Amygdala (tissue), 56 donors: ENCODE data around the gene SLC4A3.

Experiments used
- DNase-seq, 56 donors: peaks; one replicate each; lab custom pipeline; 2025; lab: John Stamatoyannopoulos, UW

The SLC4A3 gene

DNA sequence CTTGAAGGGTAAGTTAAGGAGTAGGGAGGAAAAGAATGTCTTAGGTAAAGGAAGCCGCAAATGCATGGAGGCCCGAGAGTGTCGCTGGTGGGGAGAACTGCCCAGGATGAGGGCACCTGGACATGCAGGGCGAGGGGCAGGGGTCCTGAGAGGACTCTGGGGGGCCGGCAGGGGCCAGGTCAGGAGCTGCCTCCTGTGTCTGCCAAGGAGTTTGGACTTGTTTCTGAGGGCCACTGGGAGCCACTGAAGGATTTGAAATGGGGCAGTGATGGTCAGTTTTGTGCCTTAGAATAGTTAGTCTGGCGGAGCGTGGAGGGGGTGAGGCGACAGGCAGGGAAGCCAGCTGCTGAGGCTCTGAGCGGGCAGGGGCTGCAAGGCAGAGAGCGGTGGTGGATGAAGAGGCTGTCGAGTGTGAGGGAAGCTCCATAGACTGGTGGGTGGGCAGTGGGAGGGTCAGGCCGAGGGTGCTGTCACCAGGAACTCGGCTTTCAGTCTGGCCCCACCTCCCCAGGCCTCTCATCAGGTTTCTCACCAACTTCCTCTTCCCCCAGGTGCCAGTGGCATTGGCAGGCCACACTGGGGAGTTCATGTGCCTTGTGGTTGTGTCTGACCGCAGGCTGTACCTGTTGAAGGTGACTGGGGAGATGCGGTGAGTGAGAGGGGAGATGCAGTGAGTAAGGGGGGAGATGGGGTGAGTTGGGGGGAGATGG, 14.7 kb upstream of the SLC4A3 start:
- no peak for DNase-seq

DNA sequence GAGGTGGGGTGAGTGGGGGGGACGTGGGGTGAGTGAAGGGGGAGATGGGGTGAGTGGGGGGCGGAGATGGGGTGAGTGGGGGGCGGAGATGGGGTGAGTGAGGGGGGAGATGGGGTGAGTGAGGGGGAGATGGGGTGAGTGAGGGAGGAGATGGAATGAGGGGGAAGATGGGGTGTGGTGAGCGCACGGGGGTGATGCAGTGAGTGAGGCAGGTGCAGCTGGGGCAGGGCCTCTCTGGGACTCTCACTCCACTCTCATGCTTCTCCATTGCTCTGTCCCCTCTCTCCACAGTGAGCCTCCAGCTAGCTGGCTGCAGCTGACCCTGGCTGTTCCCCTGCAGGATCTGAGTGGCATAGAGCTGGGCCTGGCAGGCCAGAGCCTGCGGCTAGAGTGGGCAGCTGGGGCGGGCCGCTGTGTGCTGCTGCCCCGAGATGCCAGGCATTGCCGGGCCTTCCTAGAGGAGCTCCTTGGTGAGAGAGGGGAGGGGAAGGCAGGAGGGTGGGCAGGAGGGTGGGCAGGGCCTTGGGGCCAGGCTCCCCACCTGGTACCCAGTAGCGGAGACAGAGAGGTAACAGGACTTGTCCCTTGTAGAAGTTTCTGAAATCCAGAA, 13.9 kb upstream of the SLC4A3 start:
- DNase-seq = no peak

GRCh38 chr2:219614076-219614860, 13.2 kb upstream of the SLC4A3 start:
- no peak for DNase-seq

DNA sequence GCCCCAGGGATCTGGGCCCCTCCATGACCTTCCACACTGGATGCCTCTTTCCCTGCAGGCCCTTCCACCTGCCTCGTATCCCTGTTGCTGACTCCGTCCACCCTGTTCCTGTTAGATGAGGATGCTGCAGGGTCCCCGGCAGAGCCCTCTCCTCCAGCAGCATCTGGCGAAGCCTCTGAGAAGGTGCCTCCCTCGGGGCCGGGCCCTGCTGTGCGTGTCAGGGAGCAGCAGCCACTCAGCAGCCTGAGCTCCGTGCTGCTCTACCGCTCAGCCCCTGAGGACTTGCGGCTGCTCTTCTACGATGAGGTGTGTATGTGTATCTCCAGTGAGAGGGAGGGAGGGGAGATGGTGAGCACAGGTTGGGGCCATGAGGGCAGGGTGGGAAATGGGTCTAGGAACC, 12.4 kb upstream of the SLC4A3 start:
- no peak for DNase-seq

GRCh38 chr2:219615894-219616293, 11.5 kb upstream of the SLC4A3 start:
- no peak for DNase-seq

DNA sequence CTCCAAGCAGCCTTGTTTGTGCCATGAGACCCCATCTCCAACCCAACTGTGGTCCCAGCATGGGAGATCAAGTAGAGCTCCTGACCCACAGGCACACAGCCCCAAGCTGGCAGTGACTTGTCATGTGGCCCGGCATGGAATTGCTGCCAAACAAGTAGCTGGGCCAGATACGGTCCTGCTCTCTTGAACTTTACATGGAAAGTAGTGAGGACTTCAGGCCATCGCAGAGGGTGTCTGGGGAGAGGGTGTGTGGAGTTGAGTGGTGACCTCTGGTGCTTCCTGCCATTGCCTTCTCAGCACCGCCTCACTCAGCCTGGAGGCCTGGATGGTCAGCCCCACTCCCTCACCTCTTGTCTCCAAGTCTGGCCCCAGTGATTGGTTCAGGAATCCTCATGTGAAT, 10.9 kb upstream of the SLC4A3 start:
- DNase-seq = no peak

DNA sequence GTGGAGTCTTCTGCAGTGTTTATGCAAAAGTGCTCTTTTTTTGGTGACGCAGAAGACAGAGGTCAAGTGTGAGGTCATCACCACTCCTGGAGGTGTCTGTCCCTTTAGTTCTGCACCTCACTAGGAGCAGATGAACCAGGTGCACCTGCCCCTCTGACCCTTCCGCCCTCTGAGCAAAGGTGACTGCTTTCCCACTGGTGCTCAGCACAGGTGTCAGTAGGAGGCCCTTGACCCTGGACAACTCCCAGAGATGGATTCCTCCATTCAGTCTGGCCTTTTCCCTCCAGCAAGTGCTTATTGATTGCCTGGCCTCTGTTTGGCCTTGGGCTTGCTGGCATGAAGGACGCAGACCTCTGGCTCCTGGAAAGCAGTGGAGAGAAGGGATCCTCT, 8.7 kb upstream of the SLC4A3 start:
- no peak for DNase-seq

DNA sequence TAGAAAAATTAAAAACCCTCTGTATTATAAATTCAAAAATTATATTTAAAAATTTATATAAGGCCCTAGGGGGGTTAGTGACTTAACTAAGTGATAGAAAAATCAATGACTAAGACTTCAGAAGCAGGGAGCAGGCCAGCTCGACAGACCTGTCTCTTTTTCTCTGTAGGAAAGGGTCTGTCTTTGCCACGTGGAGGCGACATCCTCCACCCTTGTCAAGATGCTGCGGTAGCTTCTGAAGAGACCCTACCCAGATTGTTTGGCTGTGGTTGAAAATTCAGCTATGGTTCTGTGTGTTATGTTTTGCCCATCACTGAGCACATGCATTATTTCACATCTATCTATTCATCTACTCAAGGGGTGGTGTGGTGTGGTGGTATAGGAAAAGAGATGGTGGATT, 8.2 kb upstream of the SLC4A3 start:
- DNase-seq = no peak

GRCh38 chr2:219620546-219620945, 6.9 kb upstream of the SLC4A3 start:
- no peak for DNase-seq

DNA sequence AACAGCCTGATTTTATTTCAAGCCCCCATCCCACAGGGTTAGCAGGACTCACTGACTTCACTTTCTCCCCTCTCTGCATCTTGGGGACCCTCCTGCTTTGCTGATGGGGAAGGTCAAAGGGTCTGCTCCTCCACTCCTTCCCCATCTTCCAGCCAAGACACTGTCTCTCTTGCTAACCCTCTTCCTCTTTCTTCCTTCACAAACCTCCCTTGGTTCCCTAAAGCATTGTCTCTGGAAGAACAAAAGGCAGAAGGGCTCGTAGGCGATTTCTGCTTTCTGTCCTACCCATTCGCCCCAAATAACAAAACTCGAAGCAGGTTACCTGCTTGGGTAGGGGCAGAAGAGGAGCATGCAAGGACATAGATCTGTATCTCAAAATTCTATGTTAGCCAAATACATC, 5.5 kb upstream of the SLC4A3 start:
- no peak for DNase-seq

GRCh38 chr2:219622472-219622871, 5.0 kb upstream of the SLC4A3 start:
- no peak for DNase-seq

- DNase-seq = no peak
Observed at GRCh38 chr2:219624565-219624964, 2.9 kb upstream of the SLC4A3 start.

- DNase-seq = no peak
Observed at GRCh38 chr2:219625179-219625578, 2.3 kb upstream of the SLC4A3 start.

- DNase-seq = no peak
Observed at GRCh38 chr2:219626540-219626939, 890 bp upstream of the SLC4A3 start.

GRCh38 chr2:219628235-219628985, 980 bp downstream of the SLC4A3 start:
- no peak for DNase-seq

- no peak for DNase-seq
Observed at GRCh38 chr2:219628986-219629901, 1.8 kb downstream of the SLC4A3 start.

DNA sequence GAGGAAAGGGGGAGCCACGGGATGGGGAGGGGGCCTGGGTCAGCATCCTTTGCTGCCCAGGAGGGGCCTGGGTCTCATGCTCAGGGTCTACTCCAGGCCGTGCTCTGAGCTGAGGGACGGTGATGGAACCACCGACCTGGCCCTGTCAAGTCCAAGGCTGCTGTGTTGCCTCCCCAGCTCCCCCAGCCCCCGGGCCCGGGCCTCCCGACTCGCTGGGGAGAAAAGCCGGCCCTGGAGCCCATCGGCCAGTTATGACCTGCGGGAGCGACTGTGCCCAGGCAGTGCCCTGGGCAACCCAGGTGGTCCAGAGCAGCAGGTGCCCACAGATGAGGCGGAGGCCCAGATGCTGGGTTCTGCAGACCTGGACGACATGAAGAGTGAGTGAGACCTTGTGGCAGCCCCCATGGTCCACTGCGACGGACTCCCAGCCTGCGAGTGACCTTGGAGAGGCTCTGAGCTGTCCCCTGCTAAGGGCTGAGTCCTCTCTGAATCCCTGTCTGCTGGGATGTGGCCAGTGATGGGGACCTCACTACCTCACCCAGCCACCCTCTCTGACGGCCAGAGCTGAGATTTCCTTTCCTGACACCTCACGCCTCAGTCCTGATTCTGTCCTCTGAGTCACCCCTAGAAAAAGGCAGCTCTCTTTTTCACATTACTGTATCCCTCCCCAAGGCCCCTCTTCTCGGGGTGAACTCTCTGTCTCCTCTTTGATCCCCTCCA, 2.7 kb downstream of the SLC4A3 start:
- DNase-seq = no peak

- DNase-seq = no peak
Observed at GRCh38 chr2:219630770-219631405, 3.5 kb downstream of the SLC4A3 start.

DNA sequence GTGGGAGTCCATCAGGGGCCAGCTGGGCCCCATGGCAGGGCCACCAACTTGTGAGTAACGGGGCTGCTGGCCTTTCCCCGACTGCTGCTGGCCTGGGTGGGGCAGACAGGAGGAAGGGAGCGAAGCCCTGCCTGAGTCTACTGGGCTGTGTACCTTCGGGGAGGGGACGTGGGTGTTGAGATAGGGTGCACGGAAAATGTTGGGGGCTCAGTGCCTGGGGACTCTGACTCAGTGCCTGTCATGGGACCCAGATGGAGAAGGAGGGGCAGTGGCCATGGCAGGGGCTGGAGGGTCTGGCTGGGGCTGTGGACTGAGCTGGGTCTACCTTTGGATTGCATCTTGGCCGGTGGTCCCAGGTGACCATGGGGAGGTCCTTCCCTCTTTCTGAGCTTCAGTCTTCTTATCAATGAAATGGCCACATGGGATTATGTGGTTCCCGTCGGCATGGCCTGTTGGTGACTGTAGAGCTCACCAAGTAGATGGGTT, 4.0 kb downstream of the SLC4A3 start:
- no peak for DNase-seq
